Epidermal melanocyte (primary cell): ENCODE results near the gene KRTAP10-1.

Experiments used
- DNase-seq: peaks from one replicate; pipeline ENCODE4 v3.0.0; 2011; ENCODE audit warnings: low spot score; ENCODE audit not compliant: insufficient read length

Gene KRTAP10-1

GRCh38 chr21:44529503-44530125 lies 10.4 kb downstream of the KRTAP10-1 start:
- DNase-seq: no peak

DNA sequence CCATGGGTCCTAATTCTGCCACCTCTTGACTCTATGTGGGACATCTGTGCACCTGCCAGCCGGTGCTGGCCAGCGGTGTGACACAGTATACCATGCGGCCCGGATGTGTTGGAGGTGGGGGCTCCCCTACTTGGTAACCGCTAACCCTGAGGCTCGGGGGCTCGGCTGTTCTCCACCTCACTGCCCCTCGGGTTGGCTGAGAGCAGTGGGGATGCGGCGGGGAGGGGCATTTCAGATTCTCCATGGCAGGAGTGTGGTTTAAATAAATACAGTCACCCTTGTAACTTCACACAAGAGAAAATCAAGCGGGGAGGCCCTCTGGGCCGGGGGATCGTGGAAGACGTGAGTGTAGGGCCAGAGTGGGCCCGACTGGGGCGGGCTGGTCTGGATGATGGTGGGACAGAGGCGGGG lies 11.0 kb downstream of the KRTAP10-1 start:
- DNase-seq: no peak

GRCh38 chr21:44528634-44528995 lies 11.4 kb downstream of the KRTAP10-1 start:
- DNase-seq: no peak

GRCh38 chr21:44527983-44528633 lies 11.9 kb downstream of the KRTAP10-1 start:
- no peak for DNase-seq

- no peak for DNase-seq
Measured at GRCh38 chr21:44527156-44527982, 12.6 kb downstream of the KRTAP10-1 start.

- DNase-seq: no peak
Measured at GRCh38 chr21:44526096-44526997, 13.6 kb downstream of the KRTAP10-1 start.

DNA sequence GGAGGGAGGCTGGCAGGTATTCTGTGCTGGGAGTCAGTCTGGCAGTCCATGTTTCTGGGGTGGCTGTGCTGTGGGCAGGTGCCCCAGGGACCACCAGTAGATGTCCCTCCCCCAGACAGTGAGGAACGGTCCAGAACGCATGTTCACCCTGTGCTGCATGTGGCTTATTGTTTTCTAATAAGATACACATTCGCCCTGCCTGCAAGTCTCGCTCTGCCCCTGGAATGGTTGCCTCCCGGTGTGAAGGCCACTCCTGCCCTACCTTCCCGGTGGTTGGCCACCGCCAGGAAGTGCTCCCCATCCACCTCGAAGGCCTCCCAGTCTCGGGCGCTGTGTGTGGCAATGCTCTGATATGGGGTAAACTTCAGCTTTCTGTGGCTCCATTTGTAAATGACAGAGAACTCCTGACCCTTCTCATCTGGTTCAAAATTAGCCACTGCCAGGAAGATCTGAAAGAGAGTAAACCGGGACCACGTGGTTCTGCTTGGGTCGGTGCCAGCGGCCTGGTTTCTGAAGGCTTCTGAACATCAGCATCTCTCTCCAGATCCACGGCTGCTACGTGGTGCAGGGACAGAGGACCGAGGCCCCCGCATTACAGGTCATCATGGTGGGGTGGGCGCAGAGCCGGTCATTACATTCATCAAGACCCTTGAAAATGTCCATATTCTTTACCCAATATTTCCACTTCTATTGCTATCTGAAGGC lies 14.5 kb downstream of the KRTAP10-1 start:
- DNase-seq: no peak

- DNase-seq: no peak
Measured at GRCh38 chr21:44524414-44525371, 15.3 kb downstream of the KRTAP10-1 start.

DNA sequence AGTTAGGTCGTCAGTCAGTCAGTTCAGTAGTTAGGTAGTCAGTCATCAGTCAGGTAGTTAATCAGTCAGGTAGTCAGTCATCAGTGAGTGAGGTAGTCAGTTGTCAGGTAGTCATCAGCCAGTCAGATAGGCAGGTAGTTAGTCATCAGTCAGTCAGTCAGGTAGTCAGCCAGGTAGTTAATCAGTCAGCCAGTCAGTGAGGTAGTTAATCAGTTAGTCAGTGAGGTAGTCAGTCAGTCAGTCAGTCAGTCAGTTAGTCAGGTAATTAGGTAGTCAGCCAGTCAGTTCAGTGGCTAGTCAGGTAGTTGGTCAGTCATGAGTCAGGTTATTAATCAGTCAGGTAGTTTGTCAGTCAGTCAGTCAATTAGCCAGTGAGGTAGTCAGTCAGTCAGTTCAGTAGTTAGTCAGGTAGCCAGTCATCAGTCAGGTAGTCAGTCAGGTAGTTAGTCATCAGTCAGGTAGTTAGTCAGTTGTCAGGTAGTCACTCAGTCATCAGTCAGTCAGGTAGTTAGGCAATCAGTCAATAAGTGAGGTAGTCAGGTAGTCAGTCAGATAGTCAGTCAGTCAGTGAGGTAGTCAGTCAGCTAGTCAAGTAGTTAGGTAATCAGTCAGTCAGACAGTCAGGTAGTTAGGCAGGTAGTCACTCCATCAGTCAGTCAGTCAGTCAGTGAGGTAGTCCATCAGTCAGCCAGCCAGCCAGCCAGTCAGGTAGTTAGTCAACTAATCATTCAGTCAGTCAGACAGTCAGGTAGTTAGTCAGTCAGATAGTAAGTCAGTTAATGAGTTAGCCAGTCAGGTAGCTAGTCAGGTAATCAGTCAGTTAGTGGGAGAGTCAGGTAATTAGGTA lies 16.2 kb downstream of the KRTAP10-1 start:
- no peak for DNase-seq

- DNase-seq: no peak
Measured at GRCh38 chr21:44522753-44523204, 17.2 kb downstream of the KRTAP10-1 start.

DNA sequence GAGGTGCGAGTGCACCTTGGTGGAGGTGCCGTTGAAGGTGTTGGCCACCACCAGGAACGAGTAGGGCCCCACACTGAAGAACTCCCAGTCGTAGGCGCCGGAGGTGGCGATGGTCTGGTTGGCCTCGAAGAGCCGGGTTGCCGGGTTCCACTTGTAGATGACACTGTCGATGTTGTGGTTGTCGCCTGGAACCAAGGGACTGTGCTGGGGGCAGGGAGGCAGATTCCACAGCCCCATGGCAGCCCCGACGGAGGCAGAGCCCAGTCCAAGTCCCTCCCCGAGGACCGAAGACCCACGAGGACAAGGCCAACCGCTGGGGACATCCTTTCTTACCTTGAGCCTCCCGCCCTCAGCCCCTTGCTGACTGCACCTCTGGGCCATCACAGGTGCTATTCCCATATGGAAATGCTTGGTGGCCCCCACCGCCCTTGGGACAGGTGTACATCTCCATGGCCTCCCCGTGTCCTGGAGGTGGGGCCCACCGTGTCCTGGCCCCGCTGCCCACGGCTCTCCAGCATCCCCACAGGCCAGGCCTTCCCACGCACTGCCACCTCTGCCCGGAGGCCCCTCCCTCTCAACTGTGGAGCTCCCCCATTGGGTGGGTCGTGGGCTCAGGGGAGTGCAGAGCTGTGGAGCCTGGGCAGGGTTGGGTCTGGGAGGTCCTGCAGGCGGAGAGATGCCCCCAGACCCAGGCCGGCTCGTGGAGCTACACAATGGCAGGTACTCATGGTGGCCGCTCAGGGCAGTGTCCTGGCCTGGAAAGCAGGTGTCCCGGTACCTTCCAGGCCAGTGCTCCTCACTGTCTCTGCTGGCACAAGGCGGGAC lies 17.9 kb downstream of the KRTAP10-1 start:
- DNase-seq: no peak

- no peak for DNase-seq
Measured at GRCh38 chr21:44521301-44521927, 18.6 kb downstream of the KRTAP10-1 start.

- DNase-seq: no peak
Measured at GRCh38 chr21:44520326-44521300, 19.4 kb downstream of the KRTAP10-1 start.

DNA sequence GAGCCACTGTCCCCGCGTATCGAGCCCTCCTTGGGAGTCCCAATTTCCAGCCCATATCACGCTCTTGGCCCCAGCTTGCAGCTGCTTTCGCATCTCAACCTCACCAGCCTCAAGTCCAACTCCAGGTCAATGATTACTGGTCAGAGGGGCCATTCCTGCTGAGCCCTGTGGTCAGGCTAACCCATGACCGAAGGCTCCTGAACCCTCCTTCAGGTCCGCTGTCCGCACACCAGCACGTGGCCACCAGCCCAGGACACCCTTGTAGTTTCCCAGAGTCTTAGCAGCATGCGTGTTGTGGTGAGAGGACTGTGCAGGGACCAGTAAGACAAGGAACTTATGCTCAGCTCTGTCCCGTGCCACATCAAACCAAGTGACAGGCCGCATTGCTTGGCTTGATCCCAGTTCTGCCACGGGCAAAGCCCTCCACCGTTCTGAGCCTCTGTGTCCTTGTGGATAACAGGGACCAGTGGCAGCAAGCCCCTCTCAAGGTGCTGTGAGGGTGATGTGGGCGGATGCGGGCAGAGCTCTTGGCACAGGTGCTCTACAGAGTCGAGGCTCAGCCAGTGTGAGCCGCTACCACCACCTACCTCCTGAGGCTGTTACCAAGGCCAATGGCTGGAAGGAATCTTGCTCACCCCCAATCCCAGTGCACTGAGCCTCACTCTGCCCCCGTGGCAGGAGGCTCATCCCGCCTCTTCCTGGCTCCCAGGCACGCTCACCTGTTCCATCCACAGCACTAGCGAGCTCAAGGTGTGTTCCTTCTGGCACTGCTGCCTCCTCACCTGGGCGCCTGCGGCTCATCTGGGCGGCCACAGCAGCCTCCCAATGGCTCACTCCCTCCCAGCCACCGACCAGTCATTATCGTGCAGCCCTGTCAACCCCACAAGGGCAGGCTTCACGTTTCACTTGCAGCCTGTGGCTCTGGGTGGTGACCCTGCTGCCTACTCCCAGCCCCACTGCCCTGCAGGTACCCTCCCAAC lies 20.4 kb downstream of the KRTAP10-1 start:
- DNase-seq: no peak

GRCh38 chr21:44518686-44519085 lies 21.3 kb downstream of the KRTAP10-1 start:
- DNase-seq: no peak
